HEK293 (cell line): ENCODE data around the gene KIF20A.
"Not testable (repeated sequence)": the region's sequence is repeated elsewhere in the genome, so short reads cannot be mapped to it uniquely, and the experiment has no call there.

ENCODE experiments used
- CTCF ChIA-PET: fragments of 350-600 bp; formaldehyde crosslinking; extraction: SDS; loops from one replicate; lab custom pipeline; 2021; ENCODE audit warnings: antibody characterized with exemption; lab: Yijun Ruan, JAX
- POLR2A ChIA-PET: fragments of 300-600 bp; formaldehyde crosslinking; extraction: SDS; loops from one replicate; lab custom pipeline; 2020; ENCODE audit warnings: antibody characterized with exemption, inconsistent platforms; lab: Yijun Ruan, JAX
- H3K27ac ChIP-seq: fragments of 200-500 bp; sonication (Bioruptor generic); 2 replicates; pipeline ENCODE4 v1.5.1; 2014; ENCODE audit warnings: low read depth, low read length, control low read depth, inconsistent platforms; ENCODE audit errors: extremely low read depth
- H3K36me3 ChIP-seq, 2 experiments: fragments of 200-500 bp in 1 of 2; sonication (Bioruptor generic) in 1 of 2; 1 replicate in 1 of 2; 2 replicates in 1 of 2; pipeline ENCODE4 v1.5.1; 2014 to 2017; ENCODE audit warnings: inconsistent platforms in 2 of 2, low read length in 2 of 2; ENCODE audit not compliant: control insufficient read depth in 2 of 2, insufficient read depth in 1 of 2
- H3K4me1 ChIP-seq: fragments of 200-500 bp; sonication (Bioruptor generic); 2 replicates; pipeline ENCODE4 v1.5.1; 2014; ENCODE audit warnings: mild to moderate bottlenecking, low read length, inconsistent platforms; ENCODE audit not compliant: control insufficient read depth, insufficient read depth
- H3K4me3 ChIP-seq: 2 replicates; pipeline ENCODE4 v1.5.1; 2011; ENCODE audit warnings: low read depth, mild to moderate bottlenecking, control low read depth, low read length, moderate library complexity
- H3K9me3 ChIP-seq: fragments of 200-500 bp; sonication (Bioruptor generic); 2 replicates; pipeline ENCODE4 v1.5.1; 2014; ENCODE audit warnings: low read depth, low read length, inconsistent platforms; ENCODE audit not compliant: control insufficient read depth, insufficient read depth
- BCL11B ChIP-seq: fragments of 450-650 bp; formaldehyde crosslinking; IDR thresholded peaks from 2 replicates; pipeline ENCODE4 v1.5.1; 2016; ENCODE audit warnings: low read depth, missing biosample characterization, missing genetic modification characterization
- GLIS1 ChIP-seq: fragments of 450-650 bp; formaldehyde crosslinking; IDR thresholded peaks from 2 replicates; pipeline ENCODE4 v1.5.1; 2016; ENCODE audit warnings: missing biosample characterization, missing genetic modification characterization
- HOXA7 ChIP-seq: sonication (generic); formaldehyde crosslinking; IDR thresholded peaks from 2 replicates; pipeline ENCODE4 v1.8.1; 2022; ENCODE audit warnings: missing genetic modification reagents, borderline replicate concordance
- KLF17 ChIP-seq: fragments of 450-650 bp; formaldehyde crosslinking; IDR thresholded peaks from 2 replicates; pipeline ENCODE4 v1.5.1; 2016; ENCODE audit warnings: missing biosample characterization, missing genetic modification characterization
- TSHZ1 ChIP-seq: fragments of 450-650 bp; formaldehyde crosslinking; IDR thresholded peaks from 2 replicates; pipeline ENCODE4 v1.5.1; 2016; ENCODE audit warnings: missing biosample characterization, missing genetic modification characterization, borderline replicate concordance
- ZBTB1 ChIP-seq: fragments of 450-650 bp; formaldehyde crosslinking; IDR thresholded peaks from 2 replicates; pipeline ENCODE4 v1.5.1; 2016; ENCODE audit warnings: missing biosample characterization, missing genetic modification characterization
- ZBTB10 ChIP-seq: fragments of 450-650 bp; formaldehyde crosslinking; IDR thresholded peaks from 2 replicates; pipeline ENCODE4 v1.5.1; 2016; ENCODE audit warnings: missing biosample characterization, missing genetic modification characterization
- ZNF114 ChIP-seq: fragments of 450-650 bp; formaldehyde crosslinking; IDR thresholded peaks from 2 replicates; pipeline ENCODE4 v1.5.0; 2017; ENCODE audit warnings: missing biosample characterization, missing genetic modification characterization
- ZNF121 ChIP-seq: fragments of 450-650 bp; formaldehyde crosslinking; IDR thresholded peaks from 2 replicates; pipeline ENCODE4 v1.5.1; 2016; ENCODE audit warnings: missing biosample characterization, missing genetic modification characterization
- ZNF19 ChIP-seq: fragments of 450-650 bp; formaldehyde crosslinking; IDR thresholded peaks from 2 replicates; pipeline ENCODE4; 2016; ENCODE audit warnings: missing biosample characterization, missing genetic modification characterization, low read depth
- ZNF274 ChIP-seq, 2 experiments: fragments of 200-500 bp in 1 of 2; fragments of 450-650 bp in 1 of 2; sonication (Bioruptor generic) in 1 of 2; formaldehyde crosslinking in 1 of 2; IDR thresholded peaks; 2 replicates each; pipeline versions ENCODE4 v1.5.1 to v1.6.1; 2014 to 2016; ENCODE audit warnings: borderline replicate concordance in 1 of 2, inconsistent platforms in 1 of 2, low read length in 1 of 2, missing biosample characterization in 1 of 2, missing genetic modification characterization in 1 of 2
- ZNF341 ChIP-seq: fragments of 450-650 bp; formaldehyde crosslinking; IDR thresholded peaks from 2 replicates; pipeline ENCODE4; 2016; ENCODE audit warnings: low read depth, missing biosample characterization, missing genetic modification characterization
- ZNF37A ChIP-seq: fragments of 450-650 bp; IDR thresholded peaks from 2 replicates; pipeline ENCODE4 v1.5.1; 2018; ENCODE audit warnings: missing biosample characterization, missing genetic modification characterization
- ZNF549 ChIP-seq: fragments of 450-650 bp; IDR thresholded peaks from 2 replicates; pipeline ENCODE4 v1.5.1; 2018; ENCODE audit warnings: missing biosample characterization, missing genetic modification characterization, mild to moderate bottlenecking, inconsistent platforms, moderate library complexity
- ZNF596 ChIP-seq: fragments of 450-650 bp; IDR thresholded peaks from 2 replicates; pipeline ENCODE4 v1.5.0; 2018; ENCODE audit warnings: missing biosample characterization, mild to moderate bottlenecking, missing genetic modification characterization, moderate library complexity
- ZNF660 ChIP-seq: fragments of 450-650 bp; IDR thresholded peaks from 2 replicates; pipeline ENCODE4 v1.5.1; 2018; ENCODE audit warnings: missing biosample characterization, mild to moderate bottlenecking, missing genetic modification characterization
- ZNF704 ChIP-seq: fragments of 450-650 bp; formaldehyde crosslinking; IDR thresholded peaks from 2 replicates; pipeline ENCODE4 v1.5.1; 2016; ENCODE audit warnings: missing biosample characterization, missing genetic modification characterization

KIF20A gene

GRCh38 chr5:138139781-138140090, 39.2 kb upstream of the KIF20A start (continued):
- no peak for TF ChIP-seq TSHZ1 (tag by site-specific recombination)

- TF ChIP-seq KLF17 (tag by site-specific recombination) (no peak), ZBTB10 (tag by site-specific recombination) (no peak), ZNF274 (IDR thresholded peaks at IDR 0.05; ENCODE audit: low read length) (no peak), ZNF274 (tag by site-specific recombination; IDR thresholded peaks at IDR 0.05; ENCODE audit: borderline replicate concordance) (no peak), ZNF660 (tag by site-specific recombination) (no peak), HOXA7 (no peak), ZNF121 (tag by site-specific recombination) (no peak), BCL11B (tag by site-specific recombination) (no peak), ZNF549 (tag by site-specific recombination) (no peak)
- Histone ChIP-seq H3K9me3 (no peaks in the 10 kb centered on the region), H3K4me3 (no peak overlapping the region), H3K4me1 (no peaks in the 10 kb centered on the region), H3K36me3 (no peaks in the 10 kb centered on the region; a peak in 1 of 3 replicates), H3K27ac (no peak overlapping the region)
- POLR2A ChIA-PET: no interaction called here
- CTCF ChIA-PET: interaction anchor here (0.6 to 1.8 kb wide), 4 partner anchors 11 to 104 kb away, joined by 3 to 13 read pairs (median 5); no protein-coding TSS in a partner anchor
Measured at GRCh38 chr5:138140268-138140667, 38.6 kb upstream of the KIF20A start.

- no peaks in the 10 kb centered on the region; a peak in 1 of 3 replicates for H3K36me3 ChIP-seq
- ChIA-PET POLR2A (interaction anchor here (0.6 kb wide), 1 partner anchor 299 kb away, joined by 3 read pairs; no protein-coding TSS in a partner anchor), CTCF (interaction anchor here (1.0 to 1.2 kb wide), 2 partner anchors 8 to 64 kb away, joined by 4 read pairs; no protein-coding TSS in a partner anchor)
Measured at GRCh38 chr5:138141734-138142133, 37.2 kb upstream of the KIF20A start.

GRCh38 chr5:138143578-138143977, 35.3 kb upstream of the KIF20A start:
- POLR2A ChIA-PET, H3K4me3 ChIP-seq, H3K4me1 ChIP-seq, H3K36me3 ChIP-seq, H3K9me3 ChIP-seq, H3K27ac ChIP-seq: not testable (repeated sequence)
- CTCF ChIA-PET: interaction anchor here (1.3 to 2.6 kb wide), 3 partner anchors 66 to 108 kb away, joined by 4 to 9 read pairs (median 5); no protein-coding TSS in a partner anchor

More at GRCh38 chr5:138141734-138142133, 37.2 kb upstream of the KIF20A start:
- H3K4me3 ChIP-seq: no peak overlapping the region
- H3K9me3 ChIP-seq: no peaks in the 10 kb centered on the region
- no peak for TF ChIP-seq ZNF37A (tag by site-specific recombination)
- no peak for TF ChIP-seq ZNF341
- TF ChIP-seq ZNF549 (tag by site-specific recombination): no peak
- TF ChIP-seq ZNF704 (tag by site-specific recombination): no peak
- TF ChIP-seq ZBTB1 (tag by site-specific recombination): no peak
- no peak for TF ChIP-seq ZNF19 (tag by site-specific recombination)
- no peak for TF ChIP-seq GLIS1 (tag by site-specific recombination)
- TF ChIP-seq ZNF596 (tag by site-specific recombination): no peak
- TF ChIP-seq ZNF114: no peak
- H3K27ac ChIP-seq: no peak overlapping the region
- H3K4me1 ChIP-seq: no peaks in the 10 kb centered on the region
